Measurements from ENCODE around the gene PIH1D1. TPM values are rescaled to one million over a fixed set of nuclear protein-coding genes. Genes with fewer than 3 reads are reported as not detected.

The PIH1D1 gene
- total RNA-seq, 1 donor from 2014 or later = 135 TPM

DNA sequence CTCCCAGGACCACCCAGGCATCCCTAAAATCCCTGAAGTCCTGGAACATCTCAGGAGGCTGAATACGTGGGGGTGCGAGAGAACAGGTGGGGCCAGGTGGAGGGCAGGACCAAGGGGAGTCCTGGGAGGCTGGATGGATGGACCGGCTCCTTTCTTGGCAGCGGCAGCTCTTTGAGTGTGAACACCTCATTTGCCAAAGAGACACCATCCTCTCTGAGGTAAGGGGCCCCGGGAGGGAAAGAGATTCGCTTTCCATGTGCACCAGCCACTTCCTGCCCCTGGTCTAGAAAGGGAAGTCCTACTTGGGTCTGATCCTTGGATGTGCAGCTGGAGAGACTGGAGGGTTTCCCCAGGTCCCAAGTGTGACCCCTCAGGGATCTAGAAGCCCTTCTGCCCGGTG lies 44.5 kb downstream of the PIH1D1 start:
- Mint-ChIP-seq H3K9me3 (no peaks in the 10 kb centered on the region), H3K4me1 (peaks cover 44% of the 10 kb centered on the region), H3K27me3 (no peaks in the 10 kb centered on the region), H3K4me3 (no peak overlapping the region), H3K36me3 (ENCODE audit: low read depth) (no peaks in the 10 kb centered on the region), H3K27ac (no peak overlapping the region)
- DNase-seq = no peak
- intact Hi-C loops (cut with micrococcal nuclease) = no loop called here

DNA sequence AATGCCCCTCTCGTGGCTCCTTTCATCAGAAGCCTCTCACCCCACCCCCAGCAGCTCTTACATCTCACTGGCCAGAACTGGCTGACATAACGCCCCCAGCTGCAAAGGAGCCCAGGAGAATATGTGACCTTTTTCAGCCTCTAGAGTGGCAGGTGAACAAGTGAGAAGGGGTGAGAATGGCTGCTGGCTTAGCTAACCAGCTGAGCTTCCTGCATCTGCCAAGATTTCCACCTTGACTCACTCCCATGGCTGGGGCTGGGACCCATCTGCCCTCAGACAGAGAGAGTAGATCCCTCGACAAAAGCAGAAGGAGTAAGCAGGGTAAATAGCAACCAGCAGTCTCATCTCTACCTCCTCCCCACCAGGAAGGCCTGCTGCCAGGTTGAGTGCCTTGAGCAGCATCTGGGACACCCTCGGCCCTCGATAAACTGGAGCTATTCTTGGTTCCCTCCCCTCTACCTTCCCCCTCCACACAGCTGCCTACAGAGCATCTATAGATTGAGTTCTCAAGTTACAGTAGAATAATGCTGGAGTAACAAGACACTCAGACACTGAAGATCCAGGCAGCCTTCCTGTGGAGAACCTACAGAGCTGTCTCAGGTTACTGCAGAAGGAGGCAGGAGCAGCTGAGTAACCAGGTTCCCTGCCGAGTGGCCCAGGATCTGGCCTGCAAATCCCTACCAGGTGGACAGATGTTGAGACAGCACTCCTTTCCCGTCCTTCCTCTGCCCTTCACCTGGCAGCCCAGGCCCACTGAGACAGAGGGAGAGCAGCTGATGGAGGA lies 48.0 kb downstream of the PIH1D1 start:
- H3K36me3 Mint-ChIP-seq (ENCODE audit: low read depth) = no peaks in the 10 kb centered on the region
- H3K27me3 Mint-ChIP-seq = peaks cover 3% of the 10 kb centered on the region

GRCh38 chr19:49400029-49400428 lies 51.6 kb downstream of the PIH1D1 start:
- DNase-seq = no peak
- H3K27ac Mint-ChIP-seq = no peak overlapping the region
- H3K27me3 Mint-ChIP-seq = peaks cover 4% of the 10 kb centered on the region
- peaks cover 6% of the 10 kb centered on the region for H3K4me1 Mint-ChIP-seq
- H3K9me3 Mint-ChIP-seq = no peaks in the 10 kb centered on the region
- no peak overlapping the region for H3K4me3 Mint-ChIP-seq
- H3K36me3 Mint-ChIP-seq (ENCODE audit: low read depth) = no peaks in the 10 kb centered on the region
- intact Hi-C loops (cut with micrococcal nuclease) = no loop called here

More for the DNA sequence above, 48.0 kb downstream of the PIH1D1 start:
- DNase-seq = no peak
- H3K9me3 Mint-ChIP-seq = no peaks in the 10 kb centered on the region
- intact Hi-C loops (cut with micrococcal nuclease) = no loop called here
- H3K27ac Mint-ChIP-seq = no peak overlapping the region
- peaks cover 23% of the 10 kb centered on the region for H3K4me1 Mint-ChIP-seq
- no peak overlapping the region for H3K4me3 Mint-ChIP-seq

DNA sequence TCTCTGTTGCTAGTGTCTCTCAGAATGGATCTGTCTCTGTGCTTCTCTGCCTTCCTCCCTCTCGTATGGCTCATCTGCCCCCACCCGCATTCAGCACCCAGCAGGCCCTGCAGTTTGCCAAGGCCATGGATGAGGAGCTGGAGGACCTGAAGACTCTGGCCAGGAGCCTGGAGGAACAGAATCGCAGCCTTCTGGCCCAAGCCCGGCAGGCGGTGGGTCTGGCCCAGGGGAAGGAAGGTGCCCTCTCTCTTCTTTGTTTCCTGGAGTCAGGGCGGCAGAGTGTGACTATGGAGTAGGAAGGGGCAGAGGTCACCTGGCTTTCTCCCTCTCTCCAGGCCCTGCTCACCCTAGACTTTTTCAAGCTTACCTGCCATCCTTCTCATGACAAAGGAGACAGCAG lies 52.7 kb downstream of the PIH1D1 start:
- Mint-ChIP-seq H3K9me3 (no peaks in the 10 kb centered on the region), H3K36me3 (ENCODE audit: low read depth) (no peaks in the 10 kb centered on the region), H3K27me3 (peaks cover 4% of the 10 kb centered on the region), H3K4me3 (no peak overlapping the region), H3K27ac (no peak overlapping the region), H3K4me1 (peaks cover 6% of the 10 kb centered on the region)
- intact Hi-C loops (cut with micrococcal nuclease) = no loop called here
- no peak for DNase-seq

DNA sequence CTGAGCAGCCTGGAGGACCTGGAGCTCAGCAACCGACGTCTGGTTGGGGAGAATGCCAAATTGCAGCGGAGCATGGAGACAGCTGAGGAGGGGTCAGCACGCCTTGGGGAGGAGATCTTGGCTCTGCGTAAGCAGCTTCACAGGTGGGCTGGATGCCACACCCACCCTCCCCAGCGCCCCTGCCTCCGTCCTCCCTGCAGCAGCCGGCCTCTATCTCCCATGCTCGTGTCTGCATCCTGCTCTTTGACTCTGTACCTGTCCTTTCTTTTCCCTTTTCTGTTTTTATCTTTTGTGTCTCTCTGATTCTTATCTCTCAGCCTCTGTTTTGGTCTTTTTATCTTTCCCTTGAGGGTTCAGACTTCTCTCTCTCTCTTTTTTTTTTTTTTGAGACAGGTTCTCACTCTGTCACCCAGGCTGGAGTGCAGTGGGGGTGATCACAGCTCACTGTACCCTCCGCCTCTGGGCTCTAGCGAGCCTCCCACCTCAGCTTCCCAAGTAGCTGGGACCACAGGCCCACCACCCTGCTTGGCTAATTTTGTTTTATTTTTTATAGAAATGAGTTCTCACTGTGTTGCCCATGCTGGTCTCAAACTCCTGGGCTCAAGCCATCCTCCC lies 53.5 kb downstream of the PIH1D1 start:
- Mint-ChIP-seq H3K36me3 (ENCODE audit: low read depth) (no peaks in the 10 kb centered on the region), H3K27me3 (peaks cover 4% of the 10 kb centered on the region), H3K4me3 (no peak overlapping the region), H3K4me1 (peaks cover 6% of the 10 kb centered on the region), H3K9me3 (no peaks in the 10 kb centered on the region), H3K27ac (no peak overlapping the region)
- intact Hi-C loops (cut with micrococcal nuclease) = no loop called here
- DNase-seq = no peak

DNA sequence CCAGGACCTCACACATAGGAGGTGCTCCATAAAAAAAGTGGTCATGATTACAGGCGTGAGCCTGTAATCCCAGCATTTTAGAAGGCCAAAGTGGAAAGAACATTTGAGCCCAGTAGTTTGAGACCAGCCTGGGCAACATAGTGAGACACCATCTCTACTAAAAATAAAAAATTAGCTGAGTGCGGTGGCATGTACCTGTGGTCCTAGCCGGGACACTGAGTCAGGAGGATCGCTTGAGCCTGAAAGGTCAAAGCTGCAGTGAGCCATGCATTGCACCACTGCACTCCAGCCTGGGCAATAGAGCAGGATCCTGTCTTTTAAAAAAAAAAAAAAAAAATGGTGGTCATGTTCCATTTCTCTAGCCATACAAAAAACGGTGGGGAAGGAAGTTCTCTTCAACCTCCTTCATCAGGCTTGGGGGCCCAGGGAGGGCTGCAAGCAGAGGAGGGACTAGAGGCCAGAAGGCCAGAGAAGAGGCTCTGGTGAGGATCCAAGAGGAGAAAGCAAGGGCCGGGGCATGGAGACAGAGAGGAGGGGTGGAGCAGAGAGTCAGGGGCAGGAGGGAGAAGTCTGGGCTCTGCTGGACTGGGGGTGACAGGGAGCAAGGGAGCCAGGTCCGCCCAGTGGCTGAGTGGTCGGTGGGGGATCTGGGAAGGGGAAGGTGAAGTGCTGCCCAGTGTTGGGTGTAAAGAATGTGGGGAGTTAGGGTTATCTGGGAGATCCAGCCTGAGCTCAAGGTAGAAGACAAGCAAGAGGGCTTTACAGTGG lies 54.7 kb downstream of the PIH1D1 start:
- Mint-ChIP-seq H3K9me3 (no peaks in the 10 kb centered on the region), H3K27me3 (peaks cover 7% of the 10 kb centered on the region), H3K4me3 (no peak overlapping the region), H3K4me1 (peaks cover 10% of the 10 kb centered on the region), H3K27ac (no peak overlapping the region), H3K36me3 (ENCODE audit: low read depth) (peaks cover 1% of the 10 kb centered on the region)
- DNase-seq = no peak
- intact Hi-C loops (cut with micrococcal nuclease) = no loop called here

Other genes with a start within 250 kb of the PIH1D1 start
- gene SLC6A16, start 126.6 kb downstream of the PIH1D1 start, total RNA-seq = 0.69 and 1.3 TPM in 2 replicates
- 131 and 134 TPM in 2 replicates for gene CD37, start 116.4 kb downstream of the PIH1D1 start, total RNA-seq
- gene TEAD2, start 89.4 kb downstream of the PIH1D1 start, total RNA-seq = not detected in 2 replicates
- not detected in 2 replicates for gene DKKL1, start 87.9 kb downstream of the PIH1D1 start, total RNA-seq
- gene KASH5, start 63.6 kb downstream of the PIH1D1 start, total RNA-seq = 0.24 TPM in 1 of 2 replicates, not detected in the other
- not detected in 2 replicates for gene PTH2, start 28.4 kb downstream of the PIH1D1 start, total RNA-seq
- not detected in 2 replicates for gene GFY, start 26.4 kb downstream of the PIH1D1 start, total RNA-seq
- gene SLC17A7, start 10.3 kb downstream of the PIH1D1 start, total RNA-seq = 0.12 and 0.54 TPM in 2 replicates
- gene ALDH16A1, start 1.4 kb upstream of the PIH1D1 start, total RNA-seq = 27.2 and 28.4 TPM in 2 replicates
- gene FLT3LG, start 22.4 kb upstream of the PIH1D1 start, total RNA-seq = 51.8 and 57.6 TPM in 2 replicates
- gene RPL13A, start 35.8 kb upstream of the PIH1D1 start, total RNA-seq = 3,031 and 3,032 TPM in 2 replicates
- 2,059 and 2,078 TPM in 2 replicates for gene RPS11, start 44.6 kb upstream of the PIH1D1 start, total RNA-seq
- gene FCGRT, start 60.8 kb upstream of the PIH1D1 start, total RNA-seq = 0.99 and 1.1 TPM in 2 replicates
- 2.0 and 4.3 TPM in 2 replicates for gene RCN3, start 76.2 kb upstream of the PIH1D1 start, total RNA-seq
- 66.1 and 68.5 TPM in 2 replicates for gene NOSIP, start 128.7 kb upstream of the PIH1D1 start, total RNA-seq
- 0.56 and 1.0 TPM in 2 replicates for gene PRRG2, start 129.5 kb upstream of the PIH1D1 start, total RNA-seq
- 31.1 and 32.7 TPM in 2 replicates for gene PRR12, start 139.4 kb upstream of the PIH1D1 start, total RNA-seq
- gene RRAS, start 188.3 kb upstream of the PIH1D1 start, total RNA-seq = 4.1 and 5.0 TPM in 2 replicates
- 75.0 and 84.9 TPM in 2 replicates for gene SCAF1, start 190.4 kb upstream of the PIH1D1 start, total RNA-seq
- gene IRF3, start 214.0 kb upstream of the PIH1D1 start, total RNA-seq = 146 and 151 TPM in 2 replicates
- gene BCL2L12, start 214.1 kb upstream of the PIH1D1 start, total RNA-seq = 69.3 and 72.0 TPM in 2 replicates
- gene PRMT1, start 225.5 kb upstream of the PIH1D1 start, total RNA-seq = 510 and 512 TPM in 2 replicates
- gene ADM5, start 237.8 kb upstream of the PIH1D1 start, total RNA-seq = 8.4 and 8.6 TPM in 2 replicates
- 3.4 and 3.6 TPM in 2 replicates for gene CPT1C, start 239.3 kb upstream of the PIH1D1 start, total RNA-seq

Measured in activated CD4-positive, alpha-beta T cell treated with anti-CD3 and anti-CD28 coated beads, Interleukin-2, amount 10 ng/mL, durations not matched to agents 24 days and 14 days (primary cell).